ENCODE measurements around the gene TRAPPC5. TPM values are rescaled to one million over a fixed set of nuclear protein-coding genes. Genes with fewer than 3 reads are reported as not detected.

The TRAPPC5 gene
- total RNA-seq, 4 donors from 2014 or later: 12.4 to 156 (median 41.0) TPM

- no peaks in the 10 kb centered on the region for H3K4me1 ChIP-seq
- intact Hi-C loops (cut with DNase I; ENCODE audit: low total_unique reads): no loop called here
- peaks cover 10 to 20% of the 10 kb centered on the region in 2 donors for H3K27me3 ChIP-seq
Observed at GRCh38 chr19:7638802-7639465, 41.7 kb upstream of the TRAPPC5 start.

GRCh38 chr19:7639863-7640348 lies 40.7 kb upstream of the TRAPPC5 start:
- intact Hi-C loops (cut with DNase I; ENCODE audit: low total_unique reads): no loop called here
- no peak for DNase-seq
- H3K4me3 ChIP-seq: no peak overlapping the region
- H3K27me3 ChIP-seq: peaks cover 10 to 20% of the 10 kb centered on the region in 2 donors
- no peak for TF ChIP-seq POLR2A (IDR thresholded peaks at IDR 0.05)
- TF ChIP-seq CTCF (IDR thresholded peaks at IDR 0.05): no peak
- no peaks in the 10 kb centered on the region for H3K9me3 ChIP-seq
- H3K4me1 ChIP-seq: no peaks in the 10 kb centered on the region
- H3K36me3 ChIP-seq: no peaks in the 10 kb centered on the region
- H3K27ac ChIP-seq: no peak overlapping the region

More at GRCh38 chr19:7638802-7639465, 41.7 kb upstream of the TRAPPC5 start:
- Histone ChIP-seq H3K4me3 (no peak overlapping the region), H3K36me3 (no peaks in the 10 kb centered on the region), H3K9me3 (no peaks in the 10 kb centered on the region), H3K27ac (no peak overlapping the region)
- TF ChIP-seq CTCF (IDR thresholded peaks at IDR 0.05): no peak
- no peak for TF ChIP-seq POLR2A (IDR thresholded peaks at IDR 0.05)
- DNase-seq: no peak

- no peaks in the 10 kb centered on the region for H3K4me1 ChIP-seq
- H3K36me3 ChIP-seq: no peaks in the 10 kb centered on the region
- TF ChIP-seq CTCF (IDR thresholded peaks at IDR 0.05) (no peak), POLR2A (IDR thresholded peaks at IDR 0.05) (no peak)
- intact Hi-C loops (cut with DNase I; ENCODE audit: low total_unique reads): no loop called here
- H3K27ac ChIP-seq: no peak overlapping the region
- H3K4me3 ChIP-seq: no peak overlapping the region
- H3K9me3 ChIP-seq: no peaks in the 10 kb centered on the region
- DNase-seq: no peak
- peaks cover 10 to 20% of the 10 kb centered on the region in 2 donors for H3K27me3 ChIP-seq
Observed at GRCh38 chr19:7640803-7641202, 39.8 kb upstream of the TRAPPC5 start.

- Histone ChIP-seq H3K4me1 (no peaks in the 10 kb centered on the region), H3K9me3 (no peaks in the 10 kb centered on the region), H3K27ac (no peak overlapping the region), H3K27me3 (peaks cover 10 to 14% of the 10 kb centered on the region in 2 donors), H3K36me3 (no peaks in the 10 kb centered on the region), H3K4me3 (no peak overlapping the region)
- intact Hi-C loops (cut with DNase I; ENCODE audit: low total_unique reads): no loop called here
- no peak for TF ChIP-seq POLR2A (IDR thresholded peaks at IDR 0.05)
- TF ChIP-seq CTCF (IDR thresholded peaks at IDR 0.05): no peak
- DNase-seq: no peak
Observed at GRCh38 chr19:7641290-7642276, 39.0 kb upstream of the TRAPPC5 start.
